ENCODE results near the gene ZNF124. TPM values are rescaled to one million over a fixed set of nuclear protein-coding genes. Genes with fewer than 3 reads are reported as not detected.
"Not testable (repeated sequence)": the region's sequence is repeated elsewhere in the genome, so short reads cannot be mapped to it uniquely, and the experiment has no call there.

ZNF124 gene
- 19.6 and 23.6 TPM in 2 replicates for total RNA-seq (2014; rRNA removed; shearing (Covaris generic))
- 4.3 and 5.0 TPM in 2 replicates for polyA plus RNA-seq (2015; cell fraction: cytosol; rRNA removed)
- polyA plus RNA-seq (2015; cell fraction: nucleus; rRNA removed), result 5.6 and 6.7 TPM in 2 replicates

- not testable (repeated sequence) for DNase-seq (ENCODE audit: low read depth)
Measured at GRCh38 chr1:247171875-247172563, at the start of gene ZNF124. ZNF124 (minus strand) TSS chr1:247172020; CDS start chr1:247171877, 143 bp downstream.

GRCh38 chr1:247220280-247220679 is 48.5 kb upstream of the ZNF124 start:
- DNase-seq (ENCODE audit: low read depth), result not testable (repeated sequence)

GRCh38 chr1:247218121-247218651 is 46.4 kb upstream of the ZNF124 start:
- DNase-seq (ENCODE audit: low read depth), result no peak

DNA sequence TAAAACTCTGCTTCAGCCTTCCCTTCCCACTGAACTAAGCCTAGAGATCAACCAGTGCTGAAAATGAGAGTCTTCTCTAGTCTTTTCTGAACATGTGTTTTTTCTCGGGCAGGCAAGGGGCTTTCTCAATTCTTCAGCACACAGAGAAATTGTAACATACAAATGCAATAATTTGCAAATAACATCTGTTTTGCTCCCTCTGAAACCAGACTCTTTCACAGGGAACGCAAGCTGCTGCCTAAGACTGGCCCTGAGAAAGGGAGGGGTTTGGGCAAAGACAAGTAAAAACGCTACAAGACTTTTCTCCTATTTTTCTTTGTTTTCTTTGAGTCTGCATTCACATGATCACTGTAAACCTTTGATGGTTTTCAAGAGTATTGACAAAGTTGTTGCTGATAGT is 44.4 kb upstream of the ZNF124 start:
- no peak for DNase-seq (ENCODE audit: low read depth)

- DNase-seq (ENCODE audit: low read depth), result no peak
Measured at GRCh38 chr1:247212627-247213617, 41.1 kb upstream of the ZNF124 start.

DNA sequence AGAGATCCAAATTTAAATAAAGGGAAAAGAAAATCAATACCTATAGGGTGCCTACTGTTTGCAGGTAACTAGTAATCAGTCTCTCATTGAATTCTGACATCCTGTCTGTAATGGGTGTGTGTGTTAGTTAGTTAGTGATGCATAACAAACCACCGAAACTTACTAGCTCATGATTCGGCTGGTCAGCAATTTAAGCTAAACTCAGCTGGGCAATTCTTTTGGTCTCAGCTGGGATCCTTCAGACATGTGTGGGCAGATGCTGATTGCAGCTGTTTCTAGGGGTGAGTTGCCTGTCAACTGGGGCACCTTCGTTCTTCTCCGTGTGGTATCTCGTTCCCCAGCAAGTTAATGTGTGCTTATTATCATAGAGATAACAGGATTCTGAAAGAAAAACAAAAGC is 40.2 kb upstream of the ZNF124 start:
- DNase-seq (ENCODE audit: low read depth), result no peak

- no peak for DNase-seq (ENCODE audit: low read depth)
Measured at GRCh38 chr1:247211339-247211738, 39.5 kb upstream of the ZNF124 start.

- DNase-seq (ENCODE audit: low read depth), result peak; percentile 88
Measured at GRCh38 chr1:247210376-247211117, 38.7 kb upstream of the ZNF124 start.

DNA sequence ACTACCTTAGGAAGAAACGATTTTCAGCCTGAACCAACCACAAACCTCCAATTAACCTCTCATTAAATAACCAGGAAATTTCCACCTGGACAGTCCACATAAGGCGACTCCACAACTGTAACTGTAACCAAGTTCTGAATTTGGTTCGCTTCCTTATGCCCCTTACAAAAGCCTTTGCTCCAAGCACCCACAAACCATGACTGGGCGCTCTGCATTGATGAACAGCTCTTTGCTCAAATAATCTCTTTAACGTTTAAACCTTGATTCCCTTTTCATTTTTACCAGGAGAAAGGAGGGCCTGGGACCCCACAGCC is 38.2 kb upstream of the ZNF124 start:
- no peak for DNase-seq (ENCODE audit: low read depth)

- DNase-seq (ENCODE audit: low read depth), result no peak
Measured at GRCh38 chr1:247209396-247209795, 37.6 kb upstream of the ZNF124 start.

GRCh38 chr1:247204177-247204647 is 32.4 kb upstream of the ZNF124 start:
- no peak for DNase-seq (ENCODE audit: low read depth)

DNA sequence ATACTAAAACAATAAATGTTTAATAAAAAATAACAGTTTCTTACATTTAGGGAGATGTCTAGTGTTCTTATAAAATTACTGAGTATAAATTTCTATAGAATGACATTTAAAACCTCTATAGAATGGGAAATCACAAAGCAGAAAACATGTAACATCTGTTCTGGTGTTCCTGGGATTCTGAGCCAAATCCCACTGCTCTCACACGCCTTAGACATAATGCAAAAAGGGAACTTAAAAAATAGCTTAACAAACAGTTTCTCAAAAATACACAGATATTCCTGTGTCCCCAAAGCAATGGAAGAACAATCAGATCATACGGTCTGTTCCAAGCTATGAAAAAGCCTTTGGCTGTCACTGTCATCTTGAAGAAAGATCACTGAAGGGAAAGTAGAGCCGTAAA is 27.0 kb upstream of the ZNF124 start:
- DNase-seq (ENCODE audit: low read depth), result no peak

DNA sequence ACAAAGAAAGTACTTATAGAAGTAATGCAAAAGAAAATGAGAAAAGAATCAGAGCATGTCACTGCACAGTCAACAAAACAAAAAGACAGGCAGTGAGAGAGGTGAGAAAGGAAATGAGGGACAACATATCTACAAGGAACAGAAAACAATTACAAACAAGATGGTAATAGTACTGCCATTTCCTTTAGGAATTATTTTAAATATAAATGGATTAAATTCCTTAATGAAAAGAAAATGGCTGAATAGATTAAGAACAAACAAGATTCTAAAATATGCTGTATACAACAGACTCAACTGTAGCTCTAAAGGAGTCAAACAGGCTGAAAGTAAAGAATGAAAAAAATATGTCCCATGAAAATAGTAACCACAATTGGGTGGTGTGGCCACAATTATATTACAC is 22.1 kb upstream of the ZNF124 start:
- no peak for DNase-seq (ENCODE audit: low read depth)

DNA sequence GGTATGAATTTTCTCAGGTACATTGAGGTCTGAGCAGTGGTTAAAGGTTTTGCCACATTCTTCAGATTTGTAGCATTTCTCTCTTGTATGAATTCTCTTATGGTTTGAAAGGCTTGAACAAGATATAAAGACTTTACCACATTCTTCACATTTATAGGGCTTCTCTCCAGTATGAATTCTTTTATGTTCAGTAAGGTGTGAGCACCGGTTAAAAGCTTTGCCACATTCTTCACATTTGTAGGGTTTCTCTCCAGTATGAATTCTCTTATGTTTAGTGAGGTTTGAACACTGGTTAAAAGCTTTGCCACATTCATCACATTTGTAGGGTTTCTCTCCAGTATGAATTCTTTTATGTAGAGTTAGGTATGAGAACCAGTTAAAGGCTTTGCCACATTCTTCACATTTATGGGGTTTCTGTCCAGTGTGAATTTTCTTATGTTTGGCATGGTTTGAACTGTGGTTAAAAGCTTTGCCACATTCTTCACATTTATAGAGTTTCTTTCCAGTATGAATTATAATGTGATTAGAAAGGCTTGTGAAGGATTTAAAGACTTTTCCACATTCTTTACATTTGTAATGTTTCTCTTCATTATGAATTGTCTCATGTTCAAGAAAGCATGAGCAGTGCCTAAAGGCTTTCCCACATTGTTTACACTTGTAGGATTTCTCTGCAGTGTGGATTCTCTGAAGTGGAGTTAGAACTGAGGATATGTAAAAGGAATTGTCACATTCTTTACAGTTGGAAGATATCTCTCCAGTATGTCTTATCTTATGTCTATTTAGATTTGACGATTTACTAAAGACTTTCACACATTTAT is 18.4 kb upstream of the ZNF124 start:
- DNase-seq (ENCODE audit: low read depth), result no peak

- no peak for DNase-seq (ENCODE audit: low read depth)
Measured at GRCh38 chr1:247185667-247186066, 13.8 kb upstream of the ZNF124 start.

- no peak for DNase-seq (ENCODE audit: low read depth)
Measured at GRCh38 chr1:247184254-247184653, 12.4 kb upstream of the ZNF124 start.

- DNase-seq (ENCODE audit: low read depth), result no peak
Measured at GRCh38 chr1:247182994-247183393, 11.2 kb upstream of the ZNF124 start.

- DNase-seq (ENCODE audit: low read depth), result no peak
Measured at GRCh38 chr1:247180581-247180980, 8.8 kb upstream of the ZNF124 start.

- DNase-seq (ENCODE audit: low read depth), result no peak
Measured at GRCh38 chr1:247177755-247178154, 5.9 kb upstream of the ZNF124 start.

DNA sequence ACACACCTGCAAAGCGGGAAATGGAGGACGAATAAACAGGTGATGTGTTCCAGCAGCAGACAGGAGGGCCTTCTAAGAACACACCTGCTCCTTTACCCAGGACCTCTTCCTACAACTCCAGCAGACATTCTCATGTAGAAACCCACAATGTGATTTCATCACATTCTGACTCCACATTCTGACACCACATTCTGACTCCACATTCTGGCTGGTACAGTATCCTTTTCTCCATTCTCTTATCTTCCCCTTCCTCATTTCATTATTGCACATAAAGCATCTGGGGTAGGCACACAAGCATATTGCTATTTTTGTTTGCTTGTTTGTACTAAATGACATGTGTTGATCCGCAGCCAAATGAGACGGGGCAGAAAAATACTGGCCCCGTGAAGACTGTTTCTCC is 3.6 kb upstream of the ZNF124 start:
- no peak for DNase-seq (ENCODE audit: low read depth)
